ENCODE data around the gene RRBP1. TPM values are rescaled to one million over a fixed set of nuclear protein-coding genes. Genes with fewer than 3 reads are reported as not detected.

The RRBP1 gene
- total and polyA plus RNA-seq, 2 of the 4 experiments (the other 2 are of a cell fraction): 90.2 to 136 TPM

GRCh38 chr20:17573463-17573862 lies 108.6 kb downstream of the RRBP1 start:
- no peak overlapping the region for H3K4me2 ChIP-seq (ENCODE audit: low read depth, low read length)

More at GRCh38 chr20:17573463-17573862, 108.6 kb downstream of the RRBP1 start:
- no peak for DNase-seq
- Histone ChIP-seq H2AFZ (replicated peaks; ENCODE audit: low read length, poor library complexity) (no peak overlapping the region), H3K14ac (replicated peaks; ENCODE audit: low read depth, low read length) (no peak overlapping the region), H4K8ac (ENCODE audit: low read depth in 2 of 2, low read length in 2 of 2) (no peak overlapping the region), H4K91ac (ENCODE audit: insufficient read depth, low read depth, low read length) (no peak overlapping the region), H3K27ac (ENCODE audit: insufficient read depth, low read length) (no peak overlapping the region), H3K4me3 (ENCODE audit: insufficient read depth, low read depth, low read length) (no peak overlapping the region), H2BK15ac (ENCODE audit: low read depth, low read length) (no peak overlapping the region), H3K18ac (ENCODE audit: low read depth, low read length) (no peak overlapping the region), H3K9ac (ENCODE audit: low read depth, low read length) (no peak overlapping the region), H2AK9ac (replicated peaks; ENCODE audit: low read depth, low read length, poor library complexity) (no peak overlapping the region), H3K4me1 (ENCODE audit: control insufficient read depth, insufficient read depth, low read length) (peaks cover 4% of the 10 kb centered on the region), H3K9me3 (ENCODE audit: control insufficient read depth, insufficient read depth, low read length) (no peaks in the 10 kb centered on the region), H2BK20ac (ENCODE audit: low read depth, low read length) (no peak overlapping the region), H3K23ac (ENCODE audit: low read depth, low read length) (peak overlapping the region; percentile 22; the same call in 1 of the 2 replicates), H2AK5ac (ENCODE audit: low read depth, low read length) (no peak overlapping the region), H2BK120ac (ENCODE audit: low read depth, low read length) (no peak overlapping the region), H2BK5ac (ENCODE audit: low read depth, low read length, poor library complexity, severe bottlenecking) (no peak overlapping the region), H4K5ac (ENCODE audit: low read depth, low read length) (no peak overlapping the region), H3K79me1 (ENCODE audit: low read depth in 1 of 2, low read length in 2 of 2) (peaks cover under 1 to 44% of the 10 kb centered on the region in 2 experiments), H4K20me1 (ENCODE audit: insufficient read depth, low read length) (peaks cover 79% of the 10 kb centered on the region), H3K27me3 (ENCODE audit: control insufficient read depth, insufficient read depth, low read length) (no peaks in the 10 kb centered on the region), H3K4ac (ENCODE audit: low read depth, low read length) (no peak overlapping the region), H3K56ac (ENCODE audit: extremely low read depth, insufficient read depth, low read length) (no peak overlapping the region), H3K9me1 (ENCODE audit: insufficient read depth, low read length) (peaks cover 6% of the 10 kb centered on the region), H3K36me3 (ENCODE audit: control insufficient read depth, insufficient read depth, low read length) (peaks cover 6% of the 10 kb centered on the region)
- in situ Hi-C loops (cut with MboI; ENCODE audit: low sequenced_read_pairs) (loop anchor here (5.0 kb wide), 1 partner anchor 36 kb away; no protein-coding TSS in a partner anchor), intact Hi-C loops (cut with micrococcal nuclease) (loop anchor here (2.0 to 5.0 kb wide), 2 partner anchors 21 to 34 kb away; no protein-coding TSS in a partner anchor), dilution Hi-C loops (cut with HindIII; ENCODE audit: low sequenced_read_pairs, unreplicated experiment) (no loop called here)
- ChIA-PET POLR2A (ENCODE audit: unreplicated experiment) (no interaction called here), CTCF (interaction anchor here (0.6 to 1.6 kb wide), 4 partner anchors 11 to 109 kb away, joined by 3 to 5 read pairs (median 4); partner anchors contain the start of gene RRBP1)
- WGBS, 2 experiments (ENCODE audit: extremely low coverage in 2 of 2, insufficient read length in 1 of 2): no CpG with 5 or more reads among the region's 3 CpGs
- no TSS peak for BruUV-seq (replicated peaks)
- ATAC-seq (ENCODE audit: low read depth): no peak
- TF ChIP-seq BHLHE40 (IDR thresholded peaks at IDR 0.05; ENCODE audit: low read depth, low read length) (no peak), CEBPB (IDR thresholded peaks at IDR 0.05; ENCODE audit: low read depth, low read length) (no peak), MAZ (IDR thresholded peaks at IDR 0.05; ENCODE audit: borderline replicate concordance, low read depth, low read length) (no peak), SMC3 (IDR thresholded peaks at IDR 0.05; ENCODE audit: low read depth, low read length) (no peak)
